Liver (tissue), 3 donors: ENCODE results near the gene PRELID1.
"Not testable (repeated sequence)": the region's sequence is repeated elsewhere in the genome, so short reads cannot be mapped to it uniquely, and the experiment has no call there.

ENCODE experiments used
- EGR1 ChIP-seq, 2 donors: IDR thresholded peaks; 2 replicates each; pipeline ENCODE4 v1.6.1; 2016 to 2018; ENCODE audit warnings: antibody characterized with exemption in 2 of 2, low read depth in 2 of 2
- GABPA ChIP-seq, 2 donors: IDR thresholded peaks in 1 of 2; conservative IDR thresholded peaks in 1 of 2; 2 replicates each; pipeline ENCODE4 v1.6.1; 2016; ENCODE audit warnings: antibody characterized with exemption in 2 of 2, mild to moderate bottlenecking in 1 of 2, moderate library complexity in 1 of 2
- JUND ChIP-seq, 2 donors: IDR thresholded peaks; 2 replicates each; pipeline ENCODE4 v1.6.1; 2016; ENCODE audit warnings: antibody characterized with exemption in 2 of 2
- RAD21 ChIP-seq, 2 donors: IDR thresholded peaks; 2 replicates each; pipeline ENCODE4 v1.6.1; 2016; ENCODE audit warnings: antibody characterized with exemption in 2 of 2, mild to moderate bottlenecking in 2 of 2
- SP1 ChIP-seq: IDR thresholded peaks from 2 replicates; pipeline ENCODE4 v1.6.1; 2018; ENCODE audit warnings: antibody characterized with exemption, mild to moderate bottlenecking
- TAF1 ChIP-seq: conservative IDR thresholded peaks from 2 replicates; pipeline ENCODE4 v1.6.1; 2016; ENCODE audit warnings: antibody characterized with exemption, mild to moderate bottlenecking
- YY1 ChIP-seq: IDR thresholded peaks from 2 replicates; pipeline ENCODE4 v1.6.1; 2016; ENCODE audit warnings: antibody characterized with exemption, mild to moderate bottlenecking
- TF ChIP-seq, protein P1 (sequence below): fragments of 150-350 bp; IDR thresholded peaks from 2 replicates; pipeline ENCODE4 v1.5.1; 2017; ENCODE audit warnings: improper control_type of control experiment, low read depth, low read length; ENCODE audit not compliant: missing input control
- TF ChIP-seq, protein P2 (sequence below): IDR thresholded peaks from 2 replicates; pipeline ENCODE4 v1.6.1; 2016; ENCODE audit warnings: antibody characterized with exemption
- TF ChIP-seq, protein P3 (sequence below): IDR thresholded peaks from 2 replicates; pipeline ENCODE4 v1.6.1; 2016; ENCODE audit warnings: antibody characterized with exemption
- TF ChIP-seq, protein P4 (sequence below): IDR thresholded peaks from 2 replicates; pipeline ENCODE4 v1.6.1; 2016; ENCODE audit warnings: antibody characterized with exemption, mild to moderate bottlenecking
- TF ChIP-seq, protein P5 (sequence below): IDR thresholded peaks from 2 replicates; pipeline ENCODE4 v1.6.1; 2016; ENCODE audit warnings: antibody characterized with exemption
- donor health status: healthy.
- donor health status: healthy.

DNA sequence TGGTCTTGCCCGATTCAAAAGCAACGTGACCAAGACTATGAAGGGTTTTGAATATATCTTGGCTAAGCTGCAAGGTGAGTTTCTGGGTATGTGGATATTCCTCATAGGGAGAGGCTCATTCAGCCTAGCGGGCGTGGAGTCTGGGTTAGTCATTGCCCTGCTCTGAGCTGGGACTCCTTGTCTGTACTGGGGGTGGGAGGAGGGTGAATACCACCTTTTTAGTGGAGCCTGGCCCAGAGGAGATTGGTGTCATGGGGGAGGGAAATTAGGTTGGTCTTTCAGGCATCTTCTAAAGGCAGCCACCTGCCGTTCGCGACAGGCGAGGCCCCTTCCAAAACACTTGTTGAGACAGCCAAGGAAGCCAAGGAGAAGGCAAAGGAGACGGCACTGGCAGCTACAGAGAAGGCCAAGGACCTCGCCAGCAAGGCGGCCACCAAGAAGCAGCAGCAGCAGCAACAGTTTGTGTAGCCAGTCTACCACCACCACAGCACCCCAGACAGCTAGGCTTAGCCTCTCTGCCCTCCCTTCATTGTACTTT, 2.6 kb downstream of the PRELID1 start:
- TF ChIP-seq, protein P1, sequence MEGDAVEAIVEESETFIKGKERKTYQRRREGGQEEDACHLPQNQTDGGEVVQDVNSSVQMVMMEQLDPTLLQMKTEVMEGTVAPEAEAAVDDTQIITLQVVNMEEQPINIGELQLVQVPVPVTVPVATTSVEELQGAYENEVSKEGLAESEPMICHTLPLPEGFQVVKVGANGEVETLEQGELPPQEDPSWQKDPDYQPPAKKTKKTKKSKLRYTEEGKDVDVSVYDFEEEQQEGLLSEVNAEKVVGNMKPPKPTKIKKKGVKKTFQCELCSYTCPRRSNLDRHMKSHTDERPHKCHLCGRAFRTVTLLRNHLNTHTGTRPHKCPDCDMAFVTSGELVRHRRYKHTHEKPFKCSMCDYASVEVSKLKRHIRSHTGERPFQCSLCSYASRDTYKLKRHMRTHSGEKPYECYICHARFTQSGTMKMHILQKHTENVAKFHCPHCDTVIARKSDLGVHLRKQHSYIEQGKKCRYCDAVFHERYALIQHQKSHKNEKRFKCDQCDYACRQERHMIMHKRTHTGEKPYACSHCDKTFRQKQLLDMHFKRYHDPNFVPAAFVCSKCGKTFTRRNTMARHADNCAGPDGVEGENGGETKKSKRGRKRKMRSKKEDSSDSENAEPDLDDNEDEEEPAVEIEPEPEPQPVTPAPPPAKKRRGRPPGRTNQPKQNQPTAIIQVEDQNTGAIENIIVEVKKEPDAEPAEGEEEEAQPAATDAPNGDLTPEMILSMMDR = not testable (repeated sequence)
- TF ChIP-seq, protein P2, sequence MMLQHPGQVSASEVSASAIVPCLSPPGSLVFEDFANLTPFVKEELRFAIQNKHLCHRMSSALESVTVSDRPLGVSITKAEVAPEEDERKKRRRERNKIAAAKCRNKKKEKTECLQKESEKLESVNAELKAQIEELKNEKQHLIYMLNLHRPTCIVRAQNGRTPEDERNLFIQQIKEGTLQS = not testable (repeated sequence)
- TF ChIP-seq, protein P3, sequence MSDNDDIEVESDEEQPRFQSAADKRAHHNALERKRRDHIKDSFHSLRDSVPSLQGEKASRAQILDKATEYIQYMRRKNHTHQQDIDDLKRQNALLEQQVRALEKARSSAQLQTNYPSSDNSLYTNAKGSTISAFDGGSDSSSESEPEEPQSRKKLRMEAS = not testable (repeated sequence)
- TF ChIP-seq, protein P4, sequence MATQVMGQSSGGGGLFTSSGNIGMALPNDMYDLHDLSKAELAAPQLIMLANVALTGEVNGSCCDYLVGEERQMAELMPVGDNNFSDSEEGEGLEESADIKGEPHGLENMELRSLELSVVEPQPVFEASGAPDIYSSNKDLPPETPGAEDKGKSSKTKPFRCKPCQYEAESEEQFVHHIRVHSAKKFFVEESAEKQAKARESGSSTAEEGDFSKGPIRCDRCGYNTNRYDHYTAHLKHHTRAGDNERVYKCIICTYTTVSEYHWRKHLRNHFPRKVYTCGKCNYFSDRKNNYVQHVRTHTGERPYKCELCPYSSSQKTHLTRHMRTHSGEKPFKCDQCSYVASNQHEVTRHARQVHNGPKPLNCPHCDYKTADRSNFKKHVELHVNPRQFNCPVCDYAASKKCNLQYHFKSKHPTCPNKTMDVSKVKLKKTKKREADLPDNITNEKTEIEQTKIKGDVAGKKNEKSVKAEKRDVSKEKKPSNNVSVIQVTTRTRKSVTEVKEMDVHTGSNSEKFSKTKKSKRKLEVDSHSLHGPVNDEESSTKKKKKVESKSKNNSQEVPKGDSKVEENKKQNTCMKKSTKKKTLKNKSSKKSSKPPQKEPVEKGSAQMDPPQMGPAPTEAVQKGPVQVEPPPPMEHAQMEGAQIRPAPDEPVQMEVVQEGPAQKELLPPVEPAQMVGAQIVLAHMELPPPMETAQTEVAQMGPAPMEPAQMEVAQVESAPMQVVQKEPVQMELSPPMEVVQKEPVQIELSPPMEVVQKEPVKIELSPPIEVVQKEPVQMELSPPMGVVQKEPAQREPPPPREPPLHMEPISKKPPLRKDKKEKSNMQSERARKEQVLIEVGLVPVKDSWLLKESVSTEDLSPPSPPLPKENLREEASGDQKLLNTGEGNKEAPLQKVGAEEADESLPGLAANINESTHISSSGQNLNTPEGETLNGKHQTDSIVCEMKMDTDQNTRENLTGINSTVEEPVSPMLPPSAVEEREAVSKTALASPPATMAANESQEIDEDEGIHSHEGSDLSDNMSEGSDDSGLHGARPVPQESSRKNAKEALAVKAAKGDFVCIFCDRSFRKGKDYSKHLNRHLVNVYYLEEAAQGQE = not testable (repeated sequence)
- TF ChIP-seq GABPA (IDR thresholded peaks at IDR 0.05 in 1 of 2, conservative IDR thresholded peaks at IDR 0.05 in 1 of 2); RAD21 (IDR thresholded peaks at IDR 0.05); EGR1 (IDR thresholded peaks at IDR 0.05; ENCODE audit: low read depth in 2 of 2); YY1; SP1; TAF1; JUND (IDR thresholded peaks at IDR 0.05): not testable (repeated sequence)
- TF ChIP-seq, protein P5, sequence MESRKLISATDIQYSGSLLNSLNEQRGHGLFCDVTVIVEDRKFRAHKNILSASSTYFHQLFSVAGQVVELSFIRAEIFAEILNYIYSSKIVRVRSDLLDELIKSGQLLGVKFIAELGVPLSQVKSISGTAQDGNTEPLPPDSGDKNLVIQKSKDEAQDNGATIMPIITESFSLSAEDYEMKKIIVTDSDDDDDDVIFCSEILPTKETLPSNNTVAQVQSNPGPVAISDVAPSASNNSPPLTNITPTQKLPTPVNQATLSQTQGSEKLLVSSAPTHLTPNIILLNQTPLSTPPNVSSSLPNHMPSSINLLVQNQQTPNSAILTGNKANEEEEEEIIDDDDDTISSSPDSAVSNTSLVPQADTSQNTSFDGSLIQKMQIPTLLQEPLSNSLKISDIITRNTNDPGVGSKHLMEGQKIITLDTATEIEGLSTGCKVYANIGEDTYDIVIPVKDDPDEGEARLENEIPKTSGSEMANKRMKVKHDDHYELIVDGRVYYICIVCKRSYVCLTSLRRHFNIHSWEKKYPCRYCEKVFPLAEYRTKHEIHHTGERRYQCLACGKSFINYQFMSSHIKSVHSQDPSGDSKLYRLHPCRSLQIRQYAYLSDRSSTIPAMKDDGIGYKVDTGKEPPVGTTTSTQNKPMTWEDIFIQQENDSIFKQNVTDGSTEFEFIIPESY = not testable (repeated sequence)
